Subcutaneous abdominal adipose tissue (tissue), 5 donors: ENCODE results near the gene HLA-DMB.

Experiments
- H3K27ac ChIP-seq: one replicate; pipeline ENCODE4 v1.7.0; 2013; ENCODE audit warnings: low read depth, mild to moderate bottlenecking, inconsistent platforms, low read length, moderate library complexity
- H3K27me3 ChIP-seq, 5 donors: one replicate each; pipeline ENCODE4 v1.7.0; 2013; ENCODE audit warnings: low read length in 5 of 5, inconsistent platforms in 1 of 5; ENCODE audit not compliant: control insufficient read depth in 5 of 5, insufficient read depth in 4 of 5
- H3K36me3 ChIP-seq, 5 donors: one replicate each; pipeline ENCODE4 v1.7.0; 2013; ENCODE audit warnings: low read length in 5 of 5; ENCODE audit not compliant: control insufficient read depth in 5 of 5, insufficient read depth in 5 of 5
- H3K4me1 ChIP-seq, 5 donors: one replicate each; pipeline ENCODE4 v1.7.0; 2013; ENCODE audit warnings: low read length in 5 of 5, mild to moderate bottlenecking in 3 of 5, moderate library complexity in 1 of 5; ENCODE audit not compliant: control insufficient read depth in 5 of 5, insufficient read depth in 5 of 5
- H3K4me3 ChIP-seq, 5 donors: one replicate each; pipeline ENCODE4 v1.7.0; 2013; ENCODE audit warnings: low read length in 5 of 5, low read depth in 1 of 5
- H3K9ac ChIP-seq, 5 donors: one replicate each; pipeline ENCODE4 v1.7.0; 2013; ENCODE audit warnings: low read length in 5 of 5, mild to moderate bottlenecking in 4 of 5, moderate library complexity in 3 of 5
- H3K9me3 ChIP-seq, 5 donors: one replicate each; pipeline ENCODE4 v1.7.0; 2013; ENCODE audit warnings: low read length in 5 of 5; ENCODE audit not compliant: control insufficient read depth in 5 of 5
- donor health status: healthy.
- donor health status: healthy.
- donor health status: healthy.
- donor health status: healthy.
- donor health status: healthy.

The HLA-DMB gene

GRCh38 chr6:32979720-32980487 lies 39.1 kb upstream of the HLA-DMB start:
- H3K9me3 ChIP-seq, result no peaks in the 10 kb centered on the region
- H3K27me3 ChIP-seq, result no peaks in the 10 kb centered on the region
- no peak overlapping the region for H3K9ac ChIP-seq
- H3K27ac ChIP-seq, result no peak overlapping the region
- no peak overlapping the region for H3K4me3 ChIP-seq
- H3K4me1 ChIP-seq, result peaks cover 5 to 46% (median 45%) of the 10 kb centered on the region in 5 donors
- peaks cover 32 to 87% (median 71%) of the 10 kb centered on the region in 5 donors for H3K36me3 ChIP-seq

- Histone ChIP-seq H3K9me3 (no peaks in the 10 kb centered on the region), H3K27ac (peak overlapping the region; percentile 43), H3K27me3 (no peaks in the 10 kb centered on the region), H3K9ac (peak overlapping the region in 1 of 5 donors; percentile 38), H3K4me1 (peaks cover 11 to 62% (median 58%) of the 10 kb centered on the region in 5 donors), H3K36me3 (peaks cover 32 to 89% (median 80%) of the 10 kb centered on the region in 5 donors), H3K4me3 (no peak overlapping the region)
Measured at GRCh38 chr6:32977953-32978324, 37.1 kb upstream of the HLA-DMB start.

DNA sequence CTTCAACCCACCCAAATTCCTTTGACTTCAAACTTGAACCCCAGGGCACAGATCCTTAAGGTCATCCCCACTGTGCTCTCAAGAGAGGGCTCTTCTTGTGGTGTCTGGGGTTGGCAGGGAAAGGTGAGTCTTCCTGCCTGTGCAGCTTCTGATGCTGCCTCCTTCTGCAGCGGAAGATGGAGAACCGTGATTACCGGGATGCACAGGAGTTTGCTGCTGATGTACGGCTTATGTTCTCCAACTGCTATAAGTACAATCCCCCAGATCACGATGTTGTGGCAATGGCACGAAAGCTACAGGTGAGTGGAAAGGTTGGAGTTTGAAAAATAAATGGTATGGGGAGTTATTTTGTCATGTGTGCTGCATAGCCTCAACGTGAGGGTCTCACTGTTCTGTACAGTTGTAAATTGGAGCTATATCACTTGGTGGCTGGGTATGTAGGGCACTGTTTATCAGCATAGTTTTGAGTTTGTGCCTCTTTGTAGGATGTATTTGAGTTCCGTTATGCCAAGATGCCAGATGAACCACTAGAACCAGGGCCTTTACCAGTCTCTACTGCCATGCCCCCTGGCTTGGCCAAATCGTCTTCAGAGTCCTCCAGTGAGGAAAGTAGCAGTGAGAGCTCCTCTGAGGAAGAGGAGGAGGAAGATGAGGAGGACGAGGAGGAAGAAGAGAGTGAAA lies 36.6 kb upstream of the HLA-DMB start:
- Histone ChIP-seq H3K36me3 (peaks cover 32 to 92% (median 83%) of the 10 kb centered on the region in 5 donors), H3K27ac (peak overlapping the region; percentile 43)

DNA sequence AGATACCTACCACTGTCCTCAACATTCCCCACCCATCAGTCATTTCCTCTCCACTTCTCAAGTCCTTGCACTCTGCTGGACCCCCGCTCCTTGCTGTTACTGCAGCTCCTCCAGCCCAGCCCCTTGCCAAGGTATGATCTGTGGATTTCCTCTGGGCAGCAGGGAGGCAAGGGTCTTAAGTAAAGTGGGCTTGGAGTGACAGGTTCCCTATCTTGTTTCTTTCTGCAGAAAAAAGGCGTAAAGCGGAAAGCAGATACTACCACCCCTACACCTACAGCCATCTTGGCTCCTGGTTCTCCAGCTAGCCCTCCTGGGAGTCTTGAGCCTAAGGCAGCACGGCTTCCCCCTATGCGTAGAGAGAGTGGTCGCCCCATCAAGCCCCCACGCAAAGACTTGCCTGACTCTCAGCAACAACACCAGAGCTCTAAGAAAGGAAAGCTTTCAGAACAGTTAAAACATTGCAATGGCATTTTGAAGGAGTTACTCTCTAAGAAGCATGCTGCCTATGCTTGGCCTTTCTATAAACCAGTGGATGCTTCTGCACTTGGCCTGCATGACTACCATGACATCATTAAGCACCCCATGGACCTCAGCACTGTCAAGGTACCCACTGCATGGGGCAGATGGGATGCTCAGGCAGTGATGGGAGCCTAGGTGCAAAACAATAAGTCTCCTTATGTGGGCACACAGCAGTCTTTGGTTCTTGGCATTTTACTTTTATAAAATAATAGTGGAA lies 35.7 kb upstream of the HLA-DMB start:
- peaks cover 0 to 2% (median 0%) of the 10 kb centered on the region in 5 donors for H3K27me3 ChIP-seq
- H3K9ac ChIP-seq, result no peak overlapping the region
- H3K9me3 ChIP-seq, result no peaks in the 10 kb centered on the region
- peaks cover 15 to 55% (median 53%) of the 10 kb centered on the region in 5 donors for H3K4me1 ChIP-seq
- H3K4me3 ChIP-seq, result peak overlapping the region in 2 of 5 donors; percentile 4 to 6
- peaks cover 29 to 86% (median 77%) of the 10 kb centered on the region in 5 donors for H3K36me3 ChIP-seq
- no peak overlapping the region for H3K27ac ChIP-seq

More for the DNA sequence above, 36.6 kb upstream of the HLA-DMB start:
- Histone ChIP-seq H3K4me1 (peaks cover 11 to 60% (median 57%) of the 10 kb centered on the region in 5 donors), H3K9ac (peak overlapping the region in 1 of 5 donors; percentile 38), H3K9me3 (no peaks in the 10 kb centered on the region), H3K4me3 (no peak overlapping the region), H3K27me3 (no peaks in the 10 kb centered on the region)

- Histone ChIP-seq H3K4me3 (no peak overlapping the region), H3K36me3 (peaks cover 29 to 80% (median 71%) of the 10 kb centered on the region in 5 donors), H3K27ac (no peak overlapping the region), H3K4me1 (peaks cover 15 to 55% (median 53%) of the 10 kb centered on the region in 5 donors), H3K9me3 (no peaks in the 10 kb centered on the region), H3K27me3 (peaks cover 0 to 2% (median 0%) of the 10 kb centered on the region in 5 donors), H3K9ac (no peak overlapping the region)
Measured at GRCh38 chr6:32975886-32976285, 35.1 kb upstream of the HLA-DMB start.

GRCh38 chr6:32974541-32975308 lies 33.9 kb upstream of the HLA-DMB start:
- Histone ChIP-seq H3K4me3 (peak overlapping the region; percentile 95 to 99 (median 97)), H3K4me1 (peaks cover 17 to 62% (median 53%) of the 10 kb centered on the region in 5 donors), H3K27ac (peak overlapping the region; percentile 100), H3K9me3 (no peaks in the 10 kb centered on the region), H3K27me3 (peaks cover 0 to 2% (median 0%) of the 10 kb centered on the region in 5 donors), H3K9ac (peak overlapping the region; percentile 85 to 93 (median 87)), H3K36me3 (peaks cover 22 to 68% (median 60%) of the 10 kb centered on the region in 5 donors)

- Histone ChIP-seq H3K27ac (peak overlapping the region; percentile 100), H3K36me3 (peaks cover 18 to 60% (median 52%) of the 10 kb centered on the region in 5 donors), H3K9ac (peak overlapping the region; percentile 85 to 93 (median 87)), H3K9me3 (no peaks in the 10 kb centered on the region), H3K4me1 (peaks cover 19 to 69% (median 58%) of the 10 kb centered on the region in 5 donors), H3K4me3 (peak overlapping the region; percentile 95 to 99 (median 97)), H3K27me3 (peaks cover 0 to 2% (median 0%) of the 10 kb centered on the region in 5 donors)
Measured at GRCh38 chr6:32974016-32974333, 33.1 kb upstream of the HLA-DMB start.

GRCh38 chr6:32973144-32974015 lies 32.6 kb upstream of the HLA-DMB start:
- H3K9ac ChIP-seq, result peak overlapping the region; percentile 85 to 93 (median 87)
- H3K36me3 ChIP-seq, result peaks cover 18 to 54% (median 47%) of the 10 kb centered on the region in 5 donors
- H3K9me3 ChIP-seq, result no peaks in the 10 kb centered on the region
- peaks cover 19 to 65% (median 56%) of the 10 kb centered on the region in 5 donors for H3K4me1 ChIP-seq
- H3K4me3 ChIP-seq, result peak overlapping the region; percentile 95 to 99 (median 97)
- peak overlapping the region; percentile 100 for H3K27ac ChIP-seq
- H3K27me3 ChIP-seq, result peaks cover 0 to 2% (median 0%) of the 10 kb centered on the region in 5 donors
